GM23248 (cell line): ENCODE measurements around the gene ZNF639. TPM values are rescaled to one million over a fixed set of nuclear protein-coding genes. Genes with fewer than 3 reads are reported as not detected.

Experiments
- DNase-seq: peaks from one replicate; pipeline ENCODE4 v3.0.0-alpha.2; 2015
- H2AFZ ChIP-seq: fragments of 200-600 bp; sonication (generic); 2 replicates; pipeline ENCODE4 v1.6.1; 2016; ENCODE audit warnings: antibody characterized with exemption
- H3F3A ChIP-seq: fragments of 200-600 bp; sonication (generic); 2 replicates; pipeline ENCODE4 v1.6.1; 2016; ENCODE audit warnings: mild to moderate bottlenecking, antibody characterized with exemption, mixed run types; ENCODE audit not compliant: insufficient read depth
- H3K27ac ChIP-seq: fragments of 200-600 bp; sonication (generic); 2 replicates; pipeline ENCODE4 v1.5.1; 2016; ENCODE audit warnings: mild to moderate bottlenecking
- H3K27me3 ChIP-seq: fragments of 200-600 bp; sonication (generic); replicated peaks from 2 replicates; pipeline ENCODE4 v1.6.1; 2016; ENCODE audit warnings: mild to moderate bottlenecking; ENCODE audit not compliant: insufficient read depth
- H3K36me3 ChIP-seq: fragments of 200-600 bp; sonication (generic); 2 replicates; pipeline ENCODE4 v1.6.1; 2016; ENCODE audit warnings: low read depth, mild to moderate bottlenecking
- H3K4me1 ChIP-seq: fragments of 200-600 bp; sonication (generic); 2 replicates; pipeline ENCODE4 v1.6.1; 2016; ENCODE audit warnings: mild to moderate bottlenecking; ENCODE audit not compliant: insufficient read depth
- H3K4me2 ChIP-seq: fragments of 200-600 bp; sonication (generic); one replicate; pipeline ENCODE4 v1.6.1; 2016; ENCODE audit warnings: mild to moderate bottlenecking; ENCODE audit not compliant: unreplicated experiment
- H3K4me3 ChIP-seq: fragments of 200-600 bp; sonication (generic); 2 replicates; pipeline ENCODE4 v1.5.1; 2016; ENCODE audit warnings: mild to moderate bottlenecking
- H3K79me2 ChIP-seq: fragments of 200-600 bp; sonication (generic); 2 replicates; pipeline ENCODE4 v1.6.1; 2016; ENCODE audit warnings: mild to moderate bottlenecking; ENCODE audit not compliant: insufficient read depth
- H3K9ac ChIP-seq: fragments of 200-600 bp; sonication (generic); 2 replicates; pipeline ENCODE4 v1.6.1; 2016; ENCODE audit warnings: mild to moderate bottlenecking
- H3K9me2 ChIP-seq: fragments of 200-600 bp; sonication (generic); 2 replicates; pipeline ENCODE4 v1.6.1; 2016; ENCODE audit warnings: mixed run types, mild to moderate bottlenecking, moderate library complexity; ENCODE audit not compliant: insufficient read depth
- H3K9me3 ChIP-seq: fragments of 200-600 bp; sonication (generic); one replicate; pipeline ENCODE4 v1.6.1; 2017; ENCODE audit warnings: low read depth
- H4K20me1 ChIP-seq: fragments of 200-600 bp; sonication (generic); 2 replicates; pipeline ENCODE4 v1.6.0; 2016; ENCODE audit not compliant: insufficient read depth
- EZH2 ChIP-seq: fragments of 200-600 bp; sonication (generic); IDR thresholded peaks from 2 replicates; pipeline ENCODE4 v1.6.1; 2018; ENCODE audit warnings: antibody characterized with exemption, mild to moderate bottlenecking; ENCODE audit not compliant: insufficient read depth, poor library complexity, severe bottlenecking
- EZH2phosphoT487 ChIP-seq: fragments of 200-600 bp; sonication (generic); IDR thresholded peaks from 2 replicates; pipeline ENCODE4 v1.6.1; 2018; ENCODE audit warnings: antibody characterized with exemption, moderate library complexity, mild to moderate bottlenecking, low read depth; ENCODE audit not compliant: insufficient read depth
- WGBS, 2 experiments: methylation state at CpG; one replicate each; pipeline ENCODE4 v1.1.6; 2015 to 2017; ENCODE audit warnings: low lambda C conversion rate in 2 of 2, low coverage in 1 of 2; ENCODE audit errors: missing lambda C conversion rate in 2 of 2; 5-methylcytosine and 5-hydroxymethylcytosine counted together
- in situ Hi-C: fragments of 300-500 bp; cut with MboI; formaldehyde crosslinking; loops from 2 replicates; pipeline ENCODE4 v1.15.0; 2020
- polyA plus RNA-seq: library from polyadenylated mRNA; unstranded; fragments of >200 nt; fragmentation: Nextera tagmentation; extraction: Ambion mirVana; gene quantifications from 2 replicates; pipeline ENCODE4 v1.2.1, GENCODE V29; 2016
- total RNA-seq: library from RNA; depleted of rRNA; stranded (reverse); fragments of >200 nt; shearing (Covaris generic); gene quantifications from 2 replicates; pipeline ENCODE4 v1.2.3, GENCODE V29; 2014

Gene ZNF639
- total and polyA plus RNA-seq, 2 experiments from 2014 or later: 27.9 to 68.0 TPM

DNA sequence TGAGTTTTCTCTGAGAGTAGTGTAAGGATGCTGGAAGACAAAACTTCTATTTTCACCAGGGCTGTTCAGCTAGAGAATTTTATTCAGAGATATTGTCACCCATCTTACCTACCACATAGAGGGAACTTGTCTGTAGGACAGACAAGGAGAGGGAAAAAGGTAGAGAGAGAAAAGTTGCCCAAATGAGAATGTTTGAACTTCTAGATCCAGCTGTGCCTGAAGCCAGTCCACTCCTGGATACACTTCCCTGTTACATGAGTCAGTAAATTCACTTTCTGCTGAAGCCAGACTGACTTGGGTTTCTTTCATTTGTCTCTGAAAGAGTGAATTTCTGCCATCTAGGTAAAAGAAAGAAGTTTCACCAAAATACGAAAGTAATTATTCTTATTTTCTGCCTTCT is 44.7 kb upstream of the ZNF639 start:
- Histone ChIP-seq H2AFZ (no peak overlapping the region), H3K4me1 (no peaks in the 10 kb centered on the region), H3K27ac (no peak overlapping the region), H3K79me2 (no peaks in the 10 kb centered on the region), H3K27me3 (peaks cover 2% of the 10 kb centered on the region), H3K36me3 (no peaks in the 10 kb centered on the region), H4K20me1 (no peaks in the 10 kb centered on the region), H3K4me3 (no peak overlapping the region), H3K4me2 (no peak overlapping the region), H3K9ac (no peak overlapping the region), H3F3A (no peaks in the 10 kb centered on the region), H3K9me3 (no peaks in the 10 kb centered on the region), H3K9me2 (no peaks in the 10 kb centered on the region)
- WGBS, 2 experiments: 87 to 100% methylated on average over 1 of the region's 1 CpG
- TF ChIP-seq EZH2phosphoT487 (no peak), EZH2 (no peak)
- in situ Hi-C loops: no loop called here
- DNase-seq: no peak

- H3K36me3 ChIP-seq: no peaks in the 10 kb centered on the region
- DNase-seq: no peak
- no peak overlapping the region for H3K9ac ChIP-seq
- H3K27ac ChIP-seq: no peak overlapping the region
- H3K4me3 ChIP-seq: no peak overlapping the region
- no peak overlapping the region for H2AFZ ChIP-seq
- H3K9me2 ChIP-seq: no peaks in the 10 kb centered on the region
- H3K9me3 ChIP-seq: no peaks in the 10 kb centered on the region
- no peaks in the 10 kb centered on the region for H3F3A ChIP-seq
- no peak overlapping the region for H3K4me2 ChIP-seq
- no peaks in the 10 kb centered on the region for H4K20me1 ChIP-seq
- 40 to 50% methylated on average over 4 of the region's 4 CpGs for WGBS, 2 experiments
- in situ Hi-C loops: no loop called here
- H3K79me2 ChIP-seq: no peaks in the 10 kb centered on the region
- H3K4me1 ChIP-seq: no peaks in the 10 kb centered on the region
- no peak for TF ChIP-seq EZH2
- peaks cover 11% of the 10 kb centered on the region for H3K27me3 ChIP-seq
Observed at GRCh38 chr3:179278932-179279693, 43.7 kb upstream of the ZNF639 start.

DNA sequence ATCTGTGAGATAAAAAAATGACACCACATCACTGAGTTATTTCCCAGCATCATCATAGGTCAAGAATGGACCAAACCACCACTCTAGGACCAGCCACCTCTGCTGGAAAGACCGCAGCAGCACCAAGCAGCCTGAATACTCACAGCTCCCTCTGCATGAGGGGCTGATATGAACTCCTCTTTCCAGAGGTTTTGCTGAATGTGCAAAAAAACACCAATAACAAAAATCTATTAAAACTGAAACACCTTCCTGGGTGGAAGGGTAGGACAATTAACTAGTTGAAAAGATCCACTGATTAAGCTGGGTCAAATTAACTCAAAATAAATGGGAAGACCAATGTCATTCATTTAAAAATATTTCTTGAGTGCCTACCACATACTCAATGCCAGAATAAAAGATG is 43.0 kb upstream of the ZNF639 start:
- Histone ChIP-seq H2AFZ (no peak overlapping the region), H3K27me3 (peaks cover 11% of the 10 kb centered on the region), H3K4me2 (no peak overlapping the region), H3K4me3 (no peak overlapping the region), H3K9me3 (no peaks in the 10 kb centered on the region), H3F3A (no peaks in the 10 kb centered on the region), H3K36me3 (no peaks in the 10 kb centered on the region), H3K9me2 (no peaks in the 10 kb centered on the region), H3K27ac (no peak overlapping the region), H3K4me1 (no peaks in the 10 kb centered on the region), H3K9ac (no peak overlapping the region), H3K79me2 (no peaks in the 10 kb centered on the region), H4K20me1 (no peaks in the 10 kb centered on the region)
- DNase-seq: no peak
- WGBS, 2 experiments: 30 to 37% methylated on average over 1 of the region's 1 CpG
- in situ Hi-C loops: no loop called here
- TF ChIP-seq EZH2phosphoT487 (no peak), EZH2 (no peak)

- in situ Hi-C loops: no loop called here
- DNase-seq: no peak
Observed at GRCh38 chr3:179281825-179282224, 41.0 kb upstream of the ZNF639 start.

More at GRCh38 chr3:179281825-179282224, 41.0 kb upstream of the ZNF639 start:
- TF ChIP-seq EZH2: no peak
- H4K20me1 ChIP-seq: no peaks in the 10 kb centered on the region
- H2AFZ ChIP-seq: no peak overlapping the region
- H3K9me2 ChIP-seq: no peaks in the 10 kb centered on the region
- no peak overlapping the region for H3K9ac ChIP-seq
- no peak overlapping the region for H3K4me3 ChIP-seq
- H3K79me2 ChIP-seq: no peaks in the 10 kb centered on the region
- no peaks in the 10 kb centered on the region for H3K4me1 ChIP-seq
- H3K9me3 ChIP-seq: no peaks in the 10 kb centered on the region
- no peak overlapping the region for H3K4me2 ChIP-seq
- no peaks in the 10 kb centered on the region for H3K36me3 ChIP-seq
- WGBS, 2 experiments: 76 to 79% methylated on average over 1 to 3 of the region's 3 CpGs
- H3F3A ChIP-seq: no peaks in the 10 kb centered on the region
- H3K27ac ChIP-seq: no peak overlapping the region
- H3K27me3 ChIP-seq: peaks cover 11% of the 10 kb centered on the region
